Smooth muscle cell (in vitro differentiated cells): ENCODE measurements around the gene SNX13. TPM values are rescaled to one million over a fixed set of nuclear protein-coding genes. Genes with fewer than 3 reads are reported as not detected.
A peak's percentile ranks its signal among the peaks of the same experiment; 100 is the strongest.

Experiments
- DNase-seq: peaks from one replicate; lab custom pipeline; 2025; ENCODE audit not compliant: unreplicated experiment; lab: John Stamatoyannopoulos, UW
- H2AFZ ChIP-seq: fragments of 200-600 bp; sonication (generic); 2 replicates; pipeline ENCODE4 v1.6.0; 2016; ENCODE audit warnings: antibody characterized with exemption, low read depth, mild to moderate bottlenecking
- H3F3A ChIP-seq: fragments of 200-600 bp; sonication (generic); 2 replicates; pipeline ENCODE4 v1.6.0; 2017; ENCODE audit warnings: antibody characterized with exemption, low read depth
- H3K27ac ChIP-seq: fragments of 200-600 bp; sonication (generic); 2 replicates; pipeline ENCODE4 v1.5.1; 2016; ENCODE audit warnings: low read depth, mild to moderate bottlenecking
- H3K27me3 ChIP-seq: fragments of 200-600 bp; sonication (generic); 2 replicates; pipeline ENCODE4 v1.6.1; 2016; ENCODE audit warnings: low read depth, mild to moderate bottlenecking
- H3K36me3 ChIP-seq: fragments of 200-600 bp; sonication (generic); 2 replicates; pipeline ENCODE4 v1.5.1; 2016; ENCODE audit warnings: low read depth
- H3K4me1 ChIP-seq: fragments of 200-600 bp; sonication (generic); 2 replicates; pipeline ENCODE4 v1.5.1; 2016; ENCODE audit warnings: low read depth
- H3K4me2 ChIP-seq: fragments of 200-600 bp; sonication (generic); 2 replicates; pipeline ENCODE4 v1.6.0; 2016; ENCODE audit warnings: mild to moderate bottlenecking
- H3K4me3 ChIP-seq: fragments of 200-600 bp; sonication (generic); 2 replicates; pipeline ENCODE4 v1.5.1; 2016; ENCODE audit warnings: mild to moderate bottlenecking
- H3K79me2 ChIP-seq: fragments of 200-600 bp; sonication (generic); 2 replicates; pipeline ENCODE4 v1.6.0; 2016; ENCODE audit warnings: low read depth, mild to moderate bottlenecking
- H3K9ac ChIP-seq: fragments of 200-600 bp; sonication (generic); 2 replicates; pipeline ENCODE4 v1.6.0; 2016; ENCODE audit warnings: low read depth
- H3K9me3 ChIP-seq: fragments of 200-600 bp; sonication (generic); replicated peaks from 2 replicates; pipeline ENCODE4 v1.5.1; 2016; ENCODE audit warnings: low read depth
- H4K20me1 ChIP-seq: fragments of 200-600 bp; sonication (generic); 2 replicates; pipeline ENCODE4 v1.6.0; 2016; ENCODE audit warnings: low read depth
- CTCF ChIP-seq: fragments of 200-600 bp; sonication (generic); IDR thresholded peaks from 2 replicates; pipeline ENCODE4 v1.5.1; 2017; ENCODE audit warnings: borderline replicate concordance, mild to moderate bottlenecking, antibody characterized with exemption; ENCODE audit not compliant: insufficient read depth, poor library complexity, severe bottlenecking
- WGBS: methylation state at CpG from one replicate; pipeline ENCODE4 v1.1.7; 2016; ENCODE audit warnings: low lambda C conversion rate; 5-methylcytosine and 5-hydroxymethylcytosine counted together
- polyA plus RNA-seq: library from polyadenylated mRNA; unstranded; fragments of >200 nt; fragmentation: Nextera tagmentation; extraction: Ambion mirVana; gene quantifications from 2 replicates; pipeline ENCODE4 v1.2.1, GENCODE V29; 2016
- total RNA-seq: library from RNA; depleted of rRNA; stranded (reverse); fragments of >200 nt; gene quantifications from 2 replicates; pipeline ENCODE4 v1.2.3, GENCODE V29; 2014

Gene SNX13
- total and polyA plus RNA-seq, 2 experiments from 2014 or later: 17.0 to 59.6 TPM

DNA sequence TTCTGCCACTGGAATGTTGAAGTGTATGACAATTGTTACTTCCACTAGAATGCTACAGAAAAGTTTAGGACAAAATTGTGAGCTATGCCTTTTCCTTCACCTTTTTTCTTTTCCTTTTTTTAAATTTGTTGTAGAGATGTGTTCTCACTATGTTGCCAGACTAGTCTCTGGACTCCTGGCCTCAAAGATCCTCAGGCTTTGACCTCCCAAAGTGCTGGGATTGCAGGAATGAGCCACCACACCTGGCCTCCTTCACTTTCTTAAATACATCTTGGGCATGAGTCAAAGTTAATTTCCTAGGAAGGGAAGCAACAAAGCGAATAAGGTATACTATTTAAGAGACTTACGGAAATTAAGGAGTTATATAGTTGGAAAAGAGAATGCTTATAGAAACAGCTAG lies 2.7 kb upstream of the SNX13 start:
- no peak for TF ChIP-seq CTCF

GRCh38 chr7:17942231-17942630 lies 1.9 kb upstream of the SNX13 start:
- 76% methylated on average over 1 of the region's 1 CpG for WGBS
- Histone ChIP-seq H3K27me3 (no peaks in the 10 kb centered on the region), H3K27ac (no peak overlapping the region), H3K9ac (no peak overlapping the region), H2AFZ (no peak overlapping the region), H3K4me2 (no peak overlapping the region), H3K4me3 (no peak overlapping the region), H3K36me3 (no peaks in the 10 kb centered on the region), H3K79me2 (peaks cover 24% of the 10 kb centered on the region), H3K4me1 (peaks cover 19% of the 10 kb centered on the region), H4K20me1 (peaks cover 16% of the 10 kb centered on the region), H3F3A (no peaks in the 10 kb centered on the region), H3K9me3 (no peaks in the 10 kb centered on the region)
- no peak for DNase-seq
- TF ChIP-seq CTCF: no peak

More for the DNA sequence above, 2.7 kb upstream of the SNX13 start:
- peaks cover 13% of the 10 kb centered on the region for H3K4me1 ChIP-seq
- no peak overlapping the region for H3K4me3 ChIP-seq
- peaks cover 8% of the 10 kb centered on the region for H4K20me1 ChIP-seq
- no peaks in the 10 kb centered on the region for H3F3A ChIP-seq
- no peak overlapping the region for H3K9ac ChIP-seq
- H3K36me3 ChIP-seq: no peaks in the 10 kb centered on the region
- no peak overlapping the region for H2AFZ ChIP-seq
- H3K4me2 ChIP-seq: no peak overlapping the region
- no peak for DNase-seq
- H3K27me3 ChIP-seq: no peaks in the 10 kb centered on the region
- H3K9me3 ChIP-seq: no peaks in the 10 kb centered on the region
- no peak overlapping the region for H3K27ac ChIP-seq
- peaks cover 16% of the 10 kb centered on the region for H3K79me2 ChIP-seq
- 94% methylated on average over 2 of the region's 2 CpGs for WGBS

DNA sequence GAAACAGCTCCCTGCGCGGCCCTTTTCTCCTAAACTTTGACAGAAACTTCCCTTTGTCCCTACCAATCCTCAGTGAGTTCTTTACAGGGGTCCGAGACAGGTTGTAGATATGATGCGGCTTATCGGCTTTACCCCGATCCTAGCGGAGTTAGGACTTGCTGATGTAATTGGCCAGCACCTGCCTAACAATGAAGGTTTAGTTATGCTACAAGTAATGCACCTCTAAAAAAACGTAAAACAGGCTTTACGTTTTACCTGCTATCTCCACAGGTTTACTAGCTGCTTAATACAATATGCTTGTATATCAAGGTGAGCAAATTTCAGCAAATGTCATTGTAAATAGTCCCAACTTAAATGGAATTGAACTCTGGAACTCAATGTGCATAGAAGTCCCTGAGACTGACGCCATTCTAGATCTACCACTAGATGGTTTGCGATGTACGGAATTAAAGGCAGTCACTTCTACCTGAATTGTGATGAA lies 697 bp upstream of the SNX13 start:
- 10% methylated on average over 12 of the region's 12 CpGs for WGBS
- Histone ChIP-seq H4K20me1 (peaks cover 27% of the 10 kb centered on the region), H3K79me2 (peaks cover 36% of the 10 kb centered on the region), H3K9ac (peak overlapping the region; percentile 99), H3K27ac (peak overlapping the region; percentile 98), H3K4me3 (peak overlapping the region; percentile 73), H3K36me3 (no peaks in the 10 kb centered on the region), H2AFZ (peak overlapping the region; percentile 96), H3K4me2 (peak overlapping the region; percentile 97), H3K9me3 (no peaks in the 10 kb centered on the region), H3F3A (no peaks in the 10 kb centered on the region), H3K4me1 (peaks cover 24% of the 10 kb centered on the region), H3K27me3 (no peaks in the 10 kb centered on the region)
- DNase-seq: no peak
- TF ChIP-seq CTCF: no peak
